NCI-H226 (cell line): ENCODE data around the gene COL27A1.

ENCODE experiments used
- DNase-seq: peaks from one replicate; pipeline ENCODE4 v3.0.0-alpha.2; 2015

COL27A1 gene

DNA sequence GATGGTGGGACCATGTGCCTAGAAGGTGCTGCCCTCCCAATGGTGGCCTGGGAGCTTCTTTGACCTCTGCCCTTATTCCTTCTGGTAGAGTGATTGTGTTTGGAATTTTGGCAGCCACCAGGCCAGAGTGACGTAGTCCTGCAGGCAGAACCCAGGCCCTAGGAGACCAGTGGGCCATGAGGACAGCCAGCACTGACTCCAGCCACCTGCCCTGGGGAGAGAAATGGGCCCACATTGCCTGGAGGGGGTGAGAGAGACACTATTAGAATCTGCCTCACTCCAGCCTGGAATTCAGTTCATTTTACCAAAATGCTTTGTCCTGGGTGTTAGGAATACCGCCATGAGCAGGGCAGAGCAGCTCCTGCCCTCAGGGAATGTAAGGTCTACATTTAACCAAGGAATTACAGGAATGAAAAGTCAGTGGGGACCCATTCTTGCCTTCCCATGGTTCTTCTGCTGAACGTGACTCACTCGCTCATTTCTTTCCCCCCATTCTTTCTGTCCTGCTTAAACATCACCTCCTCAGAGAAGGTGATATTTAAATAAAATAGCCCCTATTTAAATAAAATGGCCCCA, 5.5 kb upstream of the COL27A1 start:
- DNase-seq = no peak

- no peak for DNase-seq
Measured at GRCh38 chr9:114150608-114151007, 4.7 kb upstream of the COL27A1 start.

DNA sequence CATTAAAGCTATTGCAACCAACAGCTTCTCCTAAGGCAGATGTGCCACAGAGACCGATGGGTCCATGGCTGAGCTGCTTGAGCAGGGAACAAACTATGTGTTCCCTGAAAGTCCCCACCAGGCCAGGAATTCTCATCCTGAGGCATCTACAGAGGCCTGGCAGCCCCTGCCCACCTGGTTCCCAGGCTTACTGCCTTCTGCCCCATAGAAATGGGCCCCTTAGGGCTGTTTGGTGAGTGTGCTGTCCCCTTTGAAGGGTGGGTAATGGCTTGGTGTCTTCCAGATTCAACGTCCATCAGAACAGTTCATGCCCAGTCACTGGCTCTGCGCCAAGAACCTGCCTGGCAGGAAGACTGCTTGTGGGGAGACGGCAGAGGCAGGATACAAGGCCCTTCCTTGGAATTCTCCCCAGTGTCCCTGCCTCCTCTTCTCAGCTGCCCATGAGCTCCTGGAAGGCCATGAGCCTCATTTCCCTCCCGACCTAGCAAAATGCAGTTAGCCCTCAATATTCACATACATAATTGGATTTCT, 3.8 kb upstream of the COL27A1 start:
- DNase-seq = no peak

DNA sequence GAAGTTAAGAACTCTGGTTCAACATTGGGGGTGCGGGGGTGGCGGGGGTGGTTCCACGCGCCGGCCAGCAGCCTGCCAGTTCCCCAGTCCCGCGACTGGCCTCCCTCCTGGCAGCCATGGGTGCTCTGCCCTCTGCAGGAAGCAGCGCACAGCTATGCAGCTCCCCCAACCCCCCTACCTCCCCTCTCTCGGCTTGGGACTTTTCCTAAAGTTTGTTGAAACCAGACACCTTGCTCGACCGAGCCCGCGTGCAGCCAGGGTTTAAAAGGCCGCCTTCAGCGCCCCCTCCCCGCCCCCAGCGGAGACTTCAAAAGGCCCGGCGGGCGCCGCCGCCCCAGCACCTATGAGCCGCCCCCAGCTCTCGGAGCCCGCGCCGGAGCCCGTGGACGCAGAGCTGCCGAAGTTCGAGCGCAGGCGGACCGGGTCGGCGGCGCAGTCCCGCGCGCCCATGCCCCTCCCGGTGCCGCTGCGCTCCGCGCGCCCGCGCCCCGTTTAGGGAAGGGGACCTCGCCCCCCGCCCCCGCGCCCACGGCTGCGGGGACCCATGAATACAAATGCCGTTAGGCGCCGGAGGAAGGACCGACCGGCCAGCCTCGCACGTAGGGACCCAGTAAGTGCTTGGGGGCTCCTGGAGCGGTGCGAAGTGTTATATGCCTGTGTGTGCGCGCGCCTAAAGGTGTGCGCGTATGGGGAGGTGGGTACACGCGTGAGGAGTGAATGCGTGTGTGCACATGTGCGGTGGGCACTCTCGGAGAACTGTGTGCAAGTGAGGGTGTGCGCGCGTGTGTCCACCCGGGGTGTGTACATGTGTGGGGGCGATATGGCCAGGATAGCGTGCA, 1.4 kb upstream of the COL27A1 start:
- DNase-seq = peak; percentile 11

GRCh38 chr9:114154600-114155102, 686 bp upstream of the COL27A1 start:
- DNase-seq = no peak

DNA sequence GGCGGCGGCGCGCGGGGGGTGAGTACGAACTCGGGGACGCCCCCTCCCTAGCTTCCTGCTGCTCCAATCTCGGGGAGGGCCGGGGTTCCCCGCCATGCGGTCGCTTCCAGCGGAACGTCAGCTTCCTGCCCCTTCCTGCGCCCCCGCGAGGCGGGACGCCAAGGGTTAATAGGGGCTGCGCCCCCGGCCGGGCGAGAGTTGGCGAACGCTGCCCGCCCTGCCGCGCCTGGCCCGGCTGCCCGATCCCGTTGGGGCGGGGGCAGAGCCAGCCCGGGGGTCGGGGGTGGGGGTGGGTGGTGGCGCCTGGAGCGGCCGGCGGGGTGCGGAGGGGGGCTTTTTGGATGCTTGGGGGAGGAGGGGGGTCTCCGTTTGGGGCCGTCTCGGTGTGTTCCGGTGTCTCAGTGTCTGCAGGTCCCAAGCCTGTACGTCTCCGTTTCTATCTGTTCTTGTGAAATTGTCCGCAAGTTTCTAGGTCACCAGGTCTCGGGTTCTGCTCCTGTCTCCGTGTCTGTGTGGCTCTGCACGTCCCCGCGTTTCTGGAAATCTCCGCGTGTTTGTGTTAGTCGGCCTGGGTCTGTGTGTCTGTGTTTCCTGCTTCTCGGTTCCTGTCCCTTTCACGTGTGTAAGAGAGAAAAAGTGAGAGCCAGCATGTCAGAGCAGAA, 789 bp downstream of the COL27A1 start:
- DNase-seq = no peak

GRCh38 chr9:114156657-114157421, 1.5 kb downstream of the COL27A1 start:
- peak; percentile 76 for DNase-seq

GRCh38 chr9:114157516-114158176, 2.3 kb downstream of the COL27A1 start:
- no peak for DNase-seq

DNA sequence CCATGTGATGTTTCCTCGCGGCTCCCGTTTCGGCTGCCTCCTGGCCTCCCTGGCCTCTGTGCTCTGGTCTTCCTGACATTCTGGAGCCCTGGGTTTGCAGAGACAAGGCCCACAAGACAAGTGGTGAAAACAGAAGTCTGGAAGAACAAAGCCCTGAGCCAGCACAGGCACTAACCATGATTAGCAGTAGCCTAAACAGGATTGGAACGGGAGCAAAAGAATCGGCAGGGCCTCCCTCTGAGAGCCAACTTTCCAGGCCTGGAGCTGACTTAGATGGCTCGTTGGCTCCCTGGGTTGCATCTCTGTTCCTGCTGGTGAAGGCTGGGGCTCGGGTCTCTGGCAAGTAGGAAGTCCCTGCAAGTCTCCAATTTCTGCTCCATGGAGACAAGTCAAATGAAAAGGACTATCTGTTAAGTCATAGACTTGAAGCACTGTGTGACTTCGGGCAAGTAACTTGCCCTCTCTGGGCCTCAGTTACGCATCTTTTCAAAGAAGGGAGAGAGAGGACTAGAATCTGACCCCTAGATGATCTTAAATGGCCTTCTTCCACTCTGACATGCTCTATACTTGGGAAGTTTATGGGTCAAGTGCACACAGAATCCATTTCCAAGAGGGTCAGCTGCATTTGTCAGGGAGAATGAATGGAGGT, 3.3 kb downstream of the COL27A1 start:
- no peak for DNase-seq

DNA sequence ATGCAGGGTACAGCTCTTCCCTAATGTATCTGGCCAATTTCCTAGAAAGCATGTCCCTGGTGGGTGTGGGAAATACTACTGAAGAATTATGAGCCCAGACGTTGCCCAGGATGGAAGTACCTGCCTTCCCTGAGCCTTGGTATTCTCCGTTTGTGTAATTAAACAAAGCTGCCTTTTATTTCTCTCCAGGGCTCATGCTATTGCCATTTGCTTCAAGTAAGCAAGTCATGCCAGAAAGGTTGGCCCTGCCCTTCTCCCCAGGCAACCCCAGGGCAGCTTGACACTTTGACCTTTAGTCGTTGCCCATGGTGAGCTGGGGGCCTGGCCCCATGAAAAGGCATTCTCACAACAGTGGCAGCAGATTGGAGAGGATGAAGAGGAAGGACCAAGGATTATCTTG, 4.4 kb downstream of the COL27A1 start:
- no peak for DNase-seq

- no peak for DNase-seq
Measured at GRCh38 chr9:114161513-114161912, 6.2 kb downstream of the COL27A1 start.

DNA sequence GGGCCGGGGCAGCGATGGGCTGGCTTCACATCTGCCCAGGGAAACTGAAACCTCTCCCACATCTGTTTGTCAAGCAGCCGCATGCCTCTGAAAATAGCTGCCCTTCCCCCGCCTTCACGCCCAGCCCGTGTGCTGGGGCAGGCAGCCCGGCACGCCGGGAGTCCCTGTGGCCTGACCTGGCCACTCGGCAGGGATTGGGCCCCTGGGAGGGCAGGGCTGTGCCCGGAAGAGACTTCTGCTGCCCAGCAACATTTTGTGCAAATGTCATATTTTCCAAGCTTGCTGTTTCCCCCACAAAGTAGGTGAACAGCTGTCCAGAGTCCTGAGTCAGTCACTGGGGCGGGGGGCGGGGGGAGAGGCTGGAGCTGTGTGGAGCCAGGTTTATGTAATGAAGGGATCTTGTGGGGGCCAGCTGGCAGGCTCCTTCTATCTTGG, 8.2 kb downstream of the COL27A1 start:
- no peak for DNase-seq

DNA sequence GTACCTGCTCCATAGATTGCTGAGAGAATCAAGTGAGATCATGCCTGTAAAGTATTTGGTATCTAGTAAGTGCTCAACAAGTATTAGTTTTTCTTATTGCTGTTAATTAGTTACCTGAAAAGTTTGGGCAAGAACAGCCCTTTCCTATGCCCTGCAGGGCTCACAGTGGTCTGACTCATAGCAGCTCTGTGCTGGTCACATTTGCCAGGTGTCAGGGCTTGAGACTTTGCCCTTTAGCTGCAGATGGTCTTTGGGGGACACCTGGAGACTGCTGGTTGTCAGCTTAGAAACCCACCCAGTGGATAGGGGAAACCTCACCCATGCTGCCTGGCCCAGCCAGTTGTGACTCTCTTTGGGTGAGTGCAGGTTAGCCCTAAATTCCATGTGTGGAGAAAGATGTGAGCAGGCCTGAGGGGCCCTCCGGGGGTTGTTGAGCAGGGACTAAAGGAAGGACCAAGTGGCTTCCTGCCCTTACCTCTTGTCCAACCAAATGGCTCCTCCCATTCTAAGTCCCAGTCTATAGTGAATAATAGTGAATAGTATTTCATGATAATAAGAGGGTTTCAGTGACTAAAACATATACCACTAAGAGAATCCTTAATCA, 9.0 kb downstream of the COL27A1 start:
- no peak for DNase-seq

DNA sequence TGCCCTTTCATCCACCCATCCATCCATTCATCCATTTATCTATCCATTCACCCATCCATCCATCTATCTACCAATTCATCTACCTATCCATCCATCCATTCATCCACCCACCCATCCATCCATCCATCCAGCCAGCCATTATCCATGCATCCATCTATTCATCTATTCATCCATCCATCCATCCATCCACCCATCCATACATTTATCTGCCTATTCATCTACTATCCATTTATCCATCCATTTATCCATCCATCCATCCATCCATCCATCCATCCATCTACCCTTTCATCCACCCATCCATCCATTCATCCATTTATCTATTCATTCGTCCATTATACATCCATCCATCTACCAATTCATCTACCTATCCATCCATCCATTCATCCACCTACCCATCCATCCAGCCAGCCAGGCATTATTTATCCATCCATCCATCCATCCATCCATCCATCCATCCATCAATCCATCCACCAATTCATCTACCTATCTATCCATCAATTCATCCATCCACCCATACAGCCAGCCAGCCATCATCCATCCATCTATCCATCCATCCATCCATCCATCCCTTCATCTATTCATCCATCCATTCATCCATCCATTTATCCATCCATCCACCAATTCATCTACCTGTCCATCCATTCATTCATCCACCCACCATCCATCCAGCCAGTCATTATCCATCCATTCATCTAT, 10.2 kb downstream of the COL27A1 start:
- no peak for DNase-seq

- no peak for DNase-seq
Measured at GRCh38 chr9:114166103-114166470, 10.8 kb downstream of the COL27A1 start.

GRCh38 chr9:114166614-114167572, 11.6 kb downstream of the COL27A1 start:
- DNase-seq = no peak

- no peak for DNase-seq
Measured at GRCh38 chr9:114167591-114168091, 12.3 kb downstream of the COL27A1 start.

- no peak for DNase-seq
Measured at GRCh38 chr9:114168281-114169028, 13.1 kb downstream of the COL27A1 start.
